Body of pancreas (tissue), 4 donors: ENCODE measurements around the gene PRDX6. TPM values are rescaled to one million over a fixed set of nuclear protein-coding genes. Genes with fewer than 3 reads are reported as not detected.

Experiments used
- ATAC-seq: fragments of 150-250 bp; one replicate; pipeline ENCODE4 v1.9.1; 2016
- DNase-seq, 4 donors: peaks; one replicate each; pipeline ENCODE4 v3.0.0-alpha.2; 2019
- H3K27ac ChIP-seq, 4 donors: fragments of 200-600 bp; sonication (generic); 1 replicate in 3 of 4; 2 replicates in 1 of 4; pipeline versions ENCODE4 v1.5.1 to v1.6.1; 2016 to 2019; ENCODE audit warnings: mild to moderate bottlenecking in 1 of 4, mixed read lengths in 1 of 4, moderate library complexity in 1 of 4
- H3K27me3 ChIP-seq, 2 donors: fragments of 200-600 bp; sonication (generic); one replicate each; pipeline ENCODE4 v1.6.0; 2016; ENCODE audit warnings: mild to moderate bottlenecking in 1 of 2
- H3K36me3 ChIP-seq, 2 donors: fragments of 200-600 bp; sonication (generic); replicated peaks in 1 of 2; 2 replicates each; pipeline ENCODE4 v1.5.1; 2016; ENCODE audit warnings: low read depth in 2 of 2; ENCODE audit not compliant: insufficient read depth in 1 of 2
- H3K4me1 ChIP-seq: fragments of 200-600 bp; sonication (generic); one replicate; pipeline ENCODE4 v1.6.0; 2016
- H3K4me3 ChIP-seq, 2 donors: fragments of 200-600 bp; sonication (generic); 1 replicate in 1 of 2; 2 replicates in 1 of 2; pipeline ENCODE4 v1.5.1; 2016 to 2019
- H3K9me3 ChIP-seq, 3 donors: fragments of 200-600 bp; sonication (generic); 1 replicate in 2 of 3; 2 replicates in 1 of 3; pipeline ENCODE4 v1.5.1; 2016
- POLR2A ChIP-seq, 3 donors: fragments of 450-650 bp; IDR thresholded peaks; one replicate each; pipeline ENCODE4 v1.6.1; 2016; ENCODE audit warnings: antibody characterized with exemption in 3 of 3, mild to moderate bottlenecking in 2 of 3
- WGBS, 2 donors: methylation state at CpG; one replicate each; pipeline ENCODE4 v1.1.5; 2017; 5-methylcytosine and 5-hydroxymethylcytosine counted together
- intact Hi-C: fragments of 100-400 bp; cut with DNase I; formaldehyde crosslinking; loops from one replicate; pipeline ENCODE4 v1.15.1; 2023
- total RNA-seq, 2 donors: library from RNA; depleted of rRNA; stranded (reverse); fragments of >200 nt; gene quantifications; one replicate each; pipeline ENCODE4 v1.1.0, GENCODE V29; 2016
- TF ChIP-seq, protein P1 (sequence below), 7 experiments: fragments of 450-650 bp in 4 of 7; fragments of 200-600 bp in 3 of 7; sonication (generic) in 3 of 7; IDR thresholded peaks; one replicate each; pipeline ENCODE4 v1.5.1; 2016 to 2019; ENCODE audit warnings: antibody characterized with exemption in 7 of 7

The PRDX6 gene
- total RNA-seq, 2 donors from 2014 or later, result 64.1 to 222 TPM

DNA sequence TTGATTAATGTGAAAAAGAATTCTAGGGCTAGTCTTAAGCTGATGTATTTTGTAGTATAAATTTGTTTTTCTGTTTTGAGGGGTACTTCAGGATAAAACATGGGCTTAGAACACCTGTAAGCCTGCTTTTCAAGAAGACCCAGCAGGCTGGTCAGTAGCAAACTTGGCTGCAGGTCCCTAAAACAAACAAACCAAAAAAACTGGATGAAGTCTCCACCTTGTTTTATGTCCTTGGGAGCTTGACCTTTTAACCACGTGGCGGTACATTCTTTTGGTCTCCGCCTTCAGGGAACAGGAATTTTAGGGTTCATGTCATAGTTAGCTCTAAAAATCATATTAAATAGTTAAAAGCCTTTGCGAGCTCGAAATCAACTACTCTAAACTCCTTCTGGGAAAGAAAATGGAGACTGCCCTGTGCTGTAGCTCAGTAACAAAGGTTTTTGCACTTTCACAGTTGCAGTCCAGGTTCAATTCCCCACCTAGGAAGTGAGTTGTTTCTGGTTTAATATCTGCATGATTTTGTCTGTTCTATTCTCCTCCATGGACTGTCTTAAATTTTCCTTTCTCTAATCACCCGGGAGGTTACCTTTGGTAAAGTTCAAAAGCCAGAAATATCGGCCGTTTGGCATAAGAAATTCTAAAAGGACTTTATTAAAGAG is 18.6 kb downstream of the PRDX6 start:
- H3K36me3 ChIP-seq, result no peaks in the 10 kb centered on the region
- H3K4me3 ChIP-seq, result no peak overlapping the region
- H3K4me1 ChIP-seq, result no peaks in the 10 kb centered on the region
- intact Hi-C loops, result loop anchor here (10.0 kb wide), 1 partner anchor 71 kb away; no protein-coding TSS in a partner anchor
- WGBS, 2 donors, result 75 to 77% methylated on average over 8 of the region's 8 CpGs
- TF ChIP-seq, protein P1, sequence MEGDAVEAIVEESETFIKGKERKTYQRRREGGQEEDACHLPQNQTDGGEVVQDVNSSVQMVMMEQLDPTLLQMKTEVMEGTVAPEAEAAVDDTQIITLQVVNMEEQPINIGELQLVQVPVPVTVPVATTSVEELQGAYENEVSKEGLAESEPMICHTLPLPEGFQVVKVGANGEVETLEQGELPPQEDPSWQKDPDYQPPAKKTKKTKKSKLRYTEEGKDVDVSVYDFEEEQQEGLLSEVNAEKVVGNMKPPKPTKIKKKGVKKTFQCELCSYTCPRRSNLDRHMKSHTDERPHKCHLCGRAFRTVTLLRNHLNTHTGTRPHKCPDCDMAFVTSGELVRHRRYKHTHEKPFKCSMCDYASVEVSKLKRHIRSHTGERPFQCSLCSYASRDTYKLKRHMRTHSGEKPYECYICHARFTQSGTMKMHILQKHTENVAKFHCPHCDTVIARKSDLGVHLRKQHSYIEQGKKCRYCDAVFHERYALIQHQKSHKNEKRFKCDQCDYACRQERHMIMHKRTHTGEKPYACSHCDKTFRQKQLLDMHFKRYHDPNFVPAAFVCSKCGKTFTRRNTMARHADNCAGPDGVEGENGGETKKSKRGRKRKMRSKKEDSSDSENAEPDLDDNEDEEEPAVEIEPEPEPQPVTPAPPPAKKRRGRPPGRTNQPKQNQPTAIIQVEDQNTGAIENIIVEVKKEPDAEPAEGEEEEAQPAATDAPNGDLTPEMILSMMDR (IDR thresholded peaks at IDR 0.05), result no peak
- no peak for TF ChIP-seq POLR2A (IDR thresholded peaks at IDR 0.05)
- DNase-seq (no peak), ATAC-seq (no peak)
- H3K27me3 ChIP-seq, result no peaks in the 10 kb centered on the region
- no peaks in the 10 kb centered on the region for H3K9me3 ChIP-seq
- H3K27ac ChIP-seq, result no peak overlapping the region

DNA sequence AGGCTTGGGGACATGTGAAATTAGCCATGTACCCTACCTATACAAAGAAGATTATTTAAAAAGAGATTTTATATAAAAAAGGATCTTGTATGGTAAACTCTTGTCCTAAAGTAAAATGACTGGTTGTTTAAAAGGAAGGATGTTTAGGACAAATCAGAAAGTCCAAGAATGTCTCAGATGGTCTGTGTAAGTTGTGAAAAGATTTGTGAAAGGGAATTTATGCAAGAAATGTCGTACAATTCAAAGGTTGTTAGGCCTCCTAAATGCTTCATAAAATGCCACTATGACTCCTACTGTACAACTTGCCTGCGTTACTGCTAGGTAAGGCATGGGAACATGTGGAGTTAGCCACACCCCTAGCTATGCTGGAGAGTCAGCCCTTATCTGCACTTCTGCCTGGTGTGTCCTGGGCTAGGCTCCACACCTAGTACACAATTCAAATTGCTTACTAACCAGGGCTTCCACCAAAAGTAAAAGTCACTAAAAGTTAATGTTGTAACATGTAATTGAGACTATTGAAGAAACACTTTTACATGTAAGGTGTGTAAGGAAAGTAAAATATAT is 19.7 kb downstream of the PRDX6 start:
- Histone ChIP-seq H3K36me3 (no peaks in the 10 kb centered on the region), H3K4me3 (no peak overlapping the region), H3K9me3 (no peaks in the 10 kb centered on the region), H3K27ac (no peak overlapping the region), H3K4me1 (no peaks in the 10 kb centered on the region), H3K27me3 (no peaks in the 10 kb centered on the region)
- WGBS, 2 donors, result 94 to 98% methylated on average over 2 of the region's 2 CpGs
- intact Hi-C loops, result loop anchor here (10.0 kb wide), 1 partner anchor 72 kb away; no protein-coding TSS in a partner anchor
- no peak for DNase-seq
- no peak for ATAC-seq
- TF ChIP-seq, protein P1 (IDR thresholded peaks at IDR 0.05), result no peak
- TF ChIP-seq POLR2A (IDR thresholded peaks at IDR 0.05), result no peak

GRCh38 chr1:173499729-173500128 is 22.6 kb downstream of the PRDX6 start:
- no peaks in the 10 kb centered on the region for H3K9me3 ChIP-seq
- H3K27me3 ChIP-seq, result no peaks in the 10 kb centered on the region
- DNase-seq, result no peak
- H3K4me3 ChIP-seq, result no peak overlapping the region
- no peaks in the 10 kb centered on the region for H3K36me3 ChIP-seq
- no peak for TF ChIP-seq POLR2A (IDR thresholded peaks at IDR 0.05)
- TF ChIP-seq, protein P1 (IDR thresholded peaks at IDR 0.05), result no peak
- 49% methylated on average over 4 of the region's 4 CpGs for WGBS, 2 donors
- H3K4me1 ChIP-seq, result no peaks in the 10 kb centered on the region
- intact Hi-C loops, result loop anchor here (10.0 kb wide), 1 partner anchor 75 kb away; no protein-coding TSS in a partner anchor
- ATAC-seq, result no peak
- H3K27ac ChIP-seq, result no peak overlapping the region

DNA sequence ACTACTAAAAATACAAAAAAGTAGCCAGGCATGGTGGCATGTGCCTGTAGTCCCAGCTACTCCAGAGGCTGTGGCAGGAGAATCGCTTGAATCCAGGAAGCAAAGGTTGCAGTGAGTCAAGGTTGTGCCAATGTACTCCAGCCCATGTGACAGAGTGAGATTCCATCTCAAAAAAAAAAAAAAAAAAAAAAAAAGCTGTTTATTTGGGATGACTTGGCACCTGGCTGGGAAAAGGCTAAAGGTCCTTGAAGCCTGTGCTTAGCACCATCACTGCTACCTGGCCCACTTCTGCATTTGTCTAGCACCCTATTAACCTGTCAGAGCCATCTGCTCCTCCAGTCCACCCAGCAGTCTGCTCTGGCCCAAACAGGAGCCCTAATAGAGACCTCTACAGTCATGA is 25.0 kb downstream of the PRDX6 start:
- ATAC-seq (no peak), DNase-seq (no peak)
- H3K27ac ChIP-seq, result no peak overlapping the region
- intact Hi-C loops, result no loop called here
- no peaks in the 10 kb centered on the region for H3K4me1 ChIP-seq
- H3K27me3 ChIP-seq, result no peaks in the 10 kb centered on the region
- no peak overlapping the region for H3K4me3 ChIP-seq
- TF ChIP-seq, protein P1 (IDR thresholded peaks at IDR 0.05), result no peak
- no peaks in the 10 kb centered on the region for H3K36me3 ChIP-seq
- H3K9me3 ChIP-seq, result no peaks in the 10 kb centered on the region
- WGBS, 2 donors, result 42 to 50% methylated on average over 1 of the region's 1 CpG

- DNase-seq, result peak in 1 of 4 donors; percentile 34
- H3K4me1 ChIP-seq, result no peaks in the 10 kb centered on the region
- no peak for ATAC-seq
- no peak for TF ChIP-seq POLR2A (IDR thresholded peaks at IDR 0.05)
- TF ChIP-seq, protein P1 (IDR thresholded peaks at IDR 0.05), result no peak
- no peaks in the 10 kb centered on the region for H3K36me3 ChIP-seq
- H3K27me3 ChIP-seq, result no peaks in the 10 kb centered on the region
- no peak overlapping the region for H3K27ac ChIP-seq
- intact Hi-C loops, result no loop called here
- no peaks in the 10 kb centered on the region for H3K9me3 ChIP-seq
- no peak overlapping the region for H3K4me3 ChIP-seq
- WGBS, 2 donors, result 40 to 58% methylated on average over 4 of the region's 4 CpGs
These were observed 26.3 kb downstream of the PRDX6 start for GRCh38 chr1:173503391-173503790.
